ENCODE data around the gene GTF2H2C. TPM values are rescaled to one million over a fixed set of nuclear protein-coding genes. Genes with fewer than 3 reads are reported as not detected.

The GTF2H2C gene
- total and polyA plus RNA-seq, 2 of the 4 experiments (the other 2 are of a cell fraction), result 16.9 to 32.8 TPM

DNA sequence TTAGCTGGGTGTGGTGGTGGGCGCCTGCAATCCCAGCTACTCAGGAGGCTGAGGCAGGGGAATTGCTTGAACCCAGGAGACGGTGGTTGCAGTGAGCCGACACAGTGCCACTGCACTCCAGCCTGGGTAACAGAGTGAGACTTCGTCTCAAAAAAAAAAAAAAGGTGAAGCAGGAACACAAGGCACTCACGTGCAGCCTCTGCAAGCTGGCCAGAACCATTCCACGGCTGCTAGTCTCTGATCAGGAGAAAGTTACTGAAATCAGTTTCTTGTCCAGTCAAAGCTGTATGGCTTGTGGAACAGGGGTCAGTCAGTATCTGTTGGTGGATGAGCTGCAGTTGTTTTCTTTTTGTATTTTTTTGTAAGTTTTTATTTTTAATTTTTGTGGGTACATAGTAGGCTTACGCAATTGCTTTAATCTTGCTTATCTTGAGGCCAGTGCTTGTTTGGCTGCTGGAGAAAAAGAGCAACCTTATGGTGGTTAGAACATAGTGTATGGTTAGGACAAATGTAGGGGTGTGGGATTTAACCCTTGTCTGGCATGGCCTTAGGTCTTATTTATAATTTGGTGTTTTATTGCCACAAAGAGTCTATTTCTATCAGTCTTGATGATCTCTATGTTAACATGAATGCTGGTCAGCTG is 32.7 kb upstream of the GTF2H2C start:
- no peak overlapping the region for H3K56ac ChIP-seq (ENCODE audit: extremely low read depth, insufficient read depth, low read length)
- no peak overlapping the region for H4K5ac ChIP-seq (ENCODE audit: low read depth, low read length)
- no peak for TF ChIP-seq CHD1 (IDR thresholded peaks at IDR 0.05; ENCODE audit: low read depth, low read length)
- no peak overlapping the region for H2AK9ac ChIP-seq (replicated peaks; ENCODE audit: low read depth, low read length, poor library complexity)
- H3K27ac ChIP-seq (ENCODE audit: insufficient read depth, low read length), result no peak overlapping the region
- no peak overlapping the region for H2BK5ac ChIP-seq (ENCODE audit: low read depth, low read length, poor library complexity, severe bottlenecking)
- no peak overlapping the region for H4K8ac ChIP-seq (ENCODE audit: low read depth in 2 of 2, low read length in 2 of 2)
- H3K4me2 ChIP-seq (ENCODE audit: low read depth, low read length), result no peak overlapping the region
- no peak overlapping the region for H2BK20ac ChIP-seq (ENCODE audit: low read depth, low read length)
- H4K91ac ChIP-seq (ENCODE audit: insufficient read depth, low read depth, low read length), result no peak overlapping the region
- BruUV-seq (replicated peaks), result no TSS peak
- H2BK120ac ChIP-seq (ENCODE audit: low read depth, low read length), result no peak overlapping the region
- in situ Hi-C loops (cut with MboI; ENCODE audit: low sequenced_read_pairs), result no loop called here
- no peak overlapping the region for H3K9ac ChIP-seq (ENCODE audit: low read depth, low read length)
- H3K9me1 ChIP-seq (ENCODE audit: insufficient read depth, low read length), result no peaks in the 10 kb centered on the region
- intact Hi-C loops (cut with micrococcal nuclease), result no loop called here
- H2AFZ ChIP-seq (replicated peaks; ENCODE audit: low read length, poor library complexity), result no peak overlapping the region
- H3K27me3 ChIP-seq (ENCODE audit: control insufficient read depth, insufficient read depth, low read length), result peaks cover 25% of the 10 kb centered on the region
- no peak overlapping the region for H2AK5ac ChIP-seq (ENCODE audit: low read depth, low read length)
- POLR2A ChIA-PET (ENCODE audit: unreplicated experiment), result no interaction called here
- H3K4me3 ChIP-seq (ENCODE audit: insufficient read depth, low read depth, low read length), result no peak overlapping the region
- no peak overlapping the region for H2BK15ac ChIP-seq (ENCODE audit: low read depth, low read length)
- no peak overlapping the region for H3K23ac ChIP-seq (ENCODE audit: low read depth, low read length)
- H4K20me1 ChIP-seq (ENCODE audit: insufficient read depth, low read length), result no peaks in the 10 kb centered on the region
- no peak for DNase-seq
- H3K18ac ChIP-seq (ENCODE audit: low read depth, low read length), result no peak overlapping the region
- H3K4me1 ChIP-seq (ENCODE audit: control insufficient read depth, insufficient read depth, low read length), result no peaks in the 10 kb centered on the region
- no peaks in the 10 kb centered on the region for H3K9me3 ChIP-seq (ENCODE audit: control insufficient read depth, insufficient read depth, low read length)
- dilution Hi-C loops (cut with HindIII; ENCODE audit: low sequenced_read_pairs, unreplicated experiment), result no loop called here
- H3K79me1 ChIP-seq (ENCODE audit: low read depth in 1 of 2, low read length in 2 of 2), result no peaks in the 10 kb centered on the region
- no peak overlapping the region for H3K4ac ChIP-seq (ENCODE audit: low read depth, low read length)
- H3K36me3 ChIP-seq (ENCODE audit: control insufficient read depth, insufficient read depth, low read length), result no peaks in the 10 kb centered on the region
- CTCF ChIA-PET, result interaction anchor here (0.6 kb wide), 1 partner anchor 24 kb away, joined by 3 read pairs; no protein-coding TSS in a partner anchor
- H3K14ac ChIP-seq (replicated peaks; ENCODE audit: low read depth, low read length), result no peak overlapping the region
- ATAC-seq (ENCODE audit: low read depth), result no peak
- 90% methylated on average over 3 of the region's 7 CpGs; no CpG with 5 or more reads in 1 of the 2 experiments for WGBS, 2 experiments (ENCODE audit: extremely low coverage in 2 of 2, insufficient read length in 1 of 2)

Data from IMR-90 (cell line).